GM13976 (cell line): Measurements from ENCODE around the gene TP63.

Experiments
- DNase-seq: peaks from one replicate; pipeline ENCODE4 v3.0.0; 2012; ENCODE audit warnings: low spot score
- CTCF ChIP-seq: IDR thresholded peaks from 2 replicates; pipeline ENCODE4 v1.5.1; 2012; ENCODE audit warnings: borderline replicate concordance, mild to moderate bottlenecking; ENCODE audit not compliant: insufficient read depth; ENCODE audit errors: extremely low read depth, missing control alignments, control extremely low read depth
- in situ Hi-C: fragments of 300-500 bp; cut with MboI; formaldehyde crosslinking; loops from one replicate; pipeline ENCODE4 v1.12.0; 2022; ENCODE audit warnings: low sequenced_read_pairs, mixed read lengths, inconsistent platforms; ENCODE audit not compliant: unreplicated experiment

TP63 gene

GRCh38 chr3:189673535-189673934 lies 42.3 kb downstream of the TP63 start:
- in situ Hi-C loops: no loop called here
- DNase-seq: peak; percentile 15
- no peak for TF ChIP-seq CTCF

- no peak for TF ChIP-seq CTCF
- in situ Hi-C loops: no loop called here
- no peak for DNase-seq
These were observed 43.2 kb downstream of the TP63 start for GRCh38 chr3:189674249-189674913.

GRCh38 chr3:189677667-189678066 lies 46.5 kb downstream of the TP63 start:
- in situ Hi-C loops: no loop called here
- TF ChIP-seq CTCF: no peak
- no peak for DNase-seq

- in situ Hi-C loops: no loop called here
- no peak for DNase-seq
- no peak for TF ChIP-seq CTCF
These were observed 49.5 kb downstream of the TP63 start for GRCh38 chr3:189680723-189681122.

GRCh38 chr3:189683546-189684255 lies 52.5 kb downstream of the TP63 start:
- DNase-seq: no peak
- no peak for TF ChIP-seq CTCF
- in situ Hi-C loops: no loop called here

- DNase-seq: no peak
- in situ Hi-C loops: no loop called here
- no peak for TF ChIP-seq CTCF
These were observed 53.1 kb downstream of the TP63 start for GRCh38 chr3:189684317-189684716.

GRCh38 chr3:189685291-189685690 lies 54.1 kb downstream of the TP63 start:
- in situ Hi-C loops: no loop called here
- no peak for DNase-seq
- no peak for TF ChIP-seq CTCF
